HepG2 (cell line): ENCODE measurements around the gene FRMPD2. TPM values are rescaled to one million over a fixed set of nuclear protein-coding genes. Genes with fewer than 3 reads are reported as not detected.

Experiments
- ATAC-seq: fragments of 200-7000 bp; cut with Tn5 transposase; 3 replicates; pipeline ENCODE4 v1.9.1; 2020; ENCODE audit warnings: mild to moderate bottlenecking, moderate library complexity
- BruUV-seq: library from RNA; stranded (reverse); fragments of 400-500 nt; replicated peaks from 2 replicates; lab custom pipeline; 2021; lab: Mats Ljungman, UMichigan
- CTCF ChIA-PET: fragments of 300-600 bp; formaldehyde crosslinking; extraction: SDS; loops from one replicate; lab custom pipeline; 2021; ENCODE audit warnings: low total read pairs, inconsistent platforms, low intra/inter-chr PET ratio; lab: Yijun Ruan, JAX
- POLR2A ChIA-PET: fragments of 350-600 bp; sonication (Branson Sonifier 250); formaldehyde crosslinking; loops from one replicate; lab custom pipeline; 2020; ENCODE audit warnings: antibody characterized with exemption, inconsistent platforms; lab: Yijun Ruan, JAX
- DNase-seq: peaks from one replicate; pipeline ENCODE4 v3.0.0-alpha.2; 2015; ENCODE audit warnings: low spot score
- FAIRE-seq: peaks from 3 replicates; lab custom pipeline; 2011; peaks lifted over from hg19 to GRCh38; lab: Jason Lieb, UNC
- H2AFZ ChIP-seq: one replicate; pipeline ENCODE4 v1.6.1; 2011; ENCODE audit warnings: low read length, inconsistent platforms
- H3K27ac ChIP-seq: fragments of 300-600 bp; 3 replicates; pipeline ENCODE4 v1.8.0; 2011; ENCODE audit warnings: mixed run types, mild to moderate bottlenecking, mixed read lengths, low read length, inconsistent platforms; ENCODE audit not compliant: insufficient read depth; ENCODE audit errors: extremely low read length
- H3K27me3 ChIP-seq, 2 experiments: fragments of 200-600 bp in 1 of 2; 2 replicates in 1 of 2; 3 replicates in 1 of 2; pipeline versions ENCODE4 v1.6.0 to v1.8.0; 2011; ENCODE audit warnings: low read length in 2 of 2, mild to moderate bottlenecking in 2 of 2, moderate library complexity in 2 of 2, inconsistent platforms in 1 of 2; ENCODE audit not compliant: insufficient read depth in 2 of 2, control insufficient read depth in 1 of 2
- H3K36me3 ChIP-seq, 2 experiments: fragments of 200-600 bp in 1 of 2; replicated peaks in 1 of 2; 2 replicates in 1 of 2; 3 replicates in 1 of 2; pipeline versions ENCODE4 v1.5.1 to v1.8.0; 2011; ENCODE audit warnings: low read length in 2 of 2, inconsistent platforms in 1 of 2; ENCODE audit not compliant: insufficient read depth in 2 of 2, control insufficient read depth in 1 of 2
- H3K4me1 ChIP-seq: 2 replicates; pipeline ENCODE4 v1.5.1; 2012; ENCODE audit warnings: low read length, inconsistent platforms; ENCODE audit not compliant: insufficient read depth
- H3K4me2 ChIP-seq: 2 replicates; pipeline ENCODE4 v1.6.0; 2011; ENCODE audit warnings: low read depth, low read length, inconsistent platforms
- H3K4me3 ChIP-seq, 3 experiments: fragments of 200-600 bp in 1 of 3; sonication (generic), shearing (Covaris generic) in 1 of 3; replicated peaks in 1 of 3; 2 replicates each; pipeline ENCODE4 v1.5.1; 2011 to 2016; ENCODE audit warnings: low read length in 3 of 3, inconsistent platforms in 2 of 3, low read depth in 2 of 3, mild to moderate bottlenecking in 2 of 3, control low read depth in 1 of 3, mixed read lengths in 1 of 3; ENCODE audit not compliant: insufficient read depth in 1 of 3
- H3K79me2 ChIP-seq: one replicate; pipeline ENCODE4 v1.6.1; 2011; ENCODE audit warnings: low read length, inconsistent platforms; ENCODE audit not compliant: insufficient read depth
- H3K9ac ChIP-seq: 2 replicates; pipeline ENCODE4 v1.6.0; 2011; ENCODE audit warnings: mild to moderate bottlenecking, low read depth, low read length, inconsistent platforms; ENCODE audit not compliant: insufficient read depth
- H3K9me3 ChIP-seq: 2 replicates; pipeline ENCODE4 v1.5.1; 2012; ENCODE audit warnings: mild to moderate bottlenecking, low read length
- H4K20me1 ChIP-seq: 2 replicates; pipeline ENCODE4 v1.6.0; 2011; ENCODE audit warnings: inconsistent platforms, mild to moderate bottlenecking, low read length, moderate library complexity; ENCODE audit not compliant: insufficient read depth
- AKAP8 ChIP-seq: sonication (generic); formaldehyde crosslinking; IDR thresholded peaks from 2 replicates; pipeline ENCODE4 v1.5.1; 2020; ENCODE audit warnings: mild to moderate bottlenecking, missing genetic modification reagents
- CREB1 ChIP-seq, 2 experiments: fragments of 450-650 bp in 1 of 2; IDR thresholded peaks; 2 replicates each; pipeline ENCODE4 v1.6.1; 2016 to 2017; ENCODE audit warnings: control low read depth in 1 of 2, mild to moderate bottlenecking in 1 of 2, missing compliant biosample characterization in 1 of 2, missing genetic modification characterization in 1 of 2
- DDIT3 ChIP-seq: sonication (generic); formaldehyde crosslinking; IDR thresholded peaks from 2 replicates; pipeline ENCODE4 v1.4.0; 2020; ENCODE audit warnings: mild to moderate bottlenecking, missing genetic modification reagents
- ETV6 ChIP-seq: sonication (generic); formaldehyde crosslinking; conservative IDR thresholded peaks from 2 replicates; pipeline ENCODE4 v1.4.0; 2020; ENCODE audit warnings: missing genetic modification reagents
- KAT2B ChIP-seq: fragments of 150-350 bp; IDR thresholded peaks from 2 replicates; pipeline ENCODE4 v1.6.1; 2014; ENCODE audit warnings: low read depth, low read length, borderline replicate concordance
- MATR3 ChIP-seq: sonication (generic); formaldehyde crosslinking; IDR thresholded peaks from 2 replicates; pipeline ENCODE4 v1.4.0; 2020; ENCODE audit warnings: missing genetic modification reagents
- PBX2 ChIP-seq: IDR thresholded peaks from 2 replicates; pipeline ENCODE4 v1.6.1; 2016; ENCODE audit warnings: control low read depth
- RBM39 ChIP-seq: fragments of 200-400 bp; formaldehyde crosslinking; IDR thresholded peaks from one replicate; pipeline ENCODE4 v1.6.1; 2018; ENCODE audit warnings: antibody characterized with exemption, mild to moderate bottlenecking, low read depth, low read length; ENCODE audit not compliant: poor library complexity, severe bottlenecking
- RFX3 ChIP-seq: IDR thresholded peaks from 2 replicates; pipeline ENCODE4 v1.6.1; 2016; ENCODE audit warnings: missing biosample characterization, missing genetic modification reagents
- ZBTB14 ChIP-seq: sonication (generic); formaldehyde crosslinking; IDR thresholded peaks from 2 replicates; pipeline ENCODE4 v1.4.0; 2020; ENCODE audit warnings: missing genetic modification reagents
- ZKSCAN1 ChIP-seq: fragments of 150-350 bp; IDR thresholded peaks from 2 replicates; pipeline ENCODE4 v1.6.1; 2014; ENCODE audit warnings: low read length
- ZNF143 ChIP-seq: sonication (generic); formaldehyde crosslinking; IDR thresholded peaks from 2 replicates; pipeline ENCODE4 v1.4.0; 2020; ENCODE audit warnings: missing genetic modification reagents
- ZNF367 ChIP-seq: sonication (generic); formaldehyde crosslinking; IDR thresholded peaks from 2 replicates; pipeline ENCODE4 v1.4.0; 2020; ENCODE audit warnings: missing genetic modification reagents, borderline replicate concordance
- ZNF44 ChIP-seq: sonication (generic); formaldehyde crosslinking; IDR thresholded peaks from 2 replicates; pipeline ENCODE4 v1.5.1; 2020; ENCODE audit warnings: mild to moderate bottlenecking, missing genetic modification reagents
- ZNF558 ChIP-seq: sonication (generic); formaldehyde crosslinking; IDR thresholded peaks from 2 replicates; pipeline ENCODE4 v1.9.0; 2022; ENCODE audit warnings: mild to moderate bottlenecking, missing genetic modification reagents, borderline replicate concordance
- ZNF776 ChIP-seq: sonication (generic); formaldehyde crosslinking; IDR thresholded peaks from 2 replicates; pipeline ENCODE4 v1.4.0; 2020; ENCODE audit warnings: mild to moderate bottlenecking, missing genetic modification reagents
- WGBS: methylation state at CpG from one replicate; pipeline ENCODE4 v1.1.6; 2017; ENCODE audit warnings: low lambda C conversion rate; 5-methylcytosine and 5-hydroxymethylcytosine counted together
- in situ Hi-C: cut with HindIII; loops from 2 replicates; pipeline ENCODE4 v1.10.0; 2017; ENCODE audit warnings: low pct_unique_long_range_greater_than_20kb; ENCODE audit not compliant: extremely low pct_ligation_motif_present
- intact Hi-C: fragments of 100-400 bp; cut with micrococcal nuclease; formaldehyde crosslinking; loops from one replicate; pipeline ENCODE4 v1.10.0; 2022; ENCODE audit not compliant: unreplicated experiment
- polyA plus RNA-seq, 8 experiments: library from polyadenylated mRNA; depleted of rRNA in 3 of 8; stranded (reverse) in 7 of 8; unstranded in 1 of 8; fragments of >200 nt; fragmentation: Illumina TruSeq in 4 of 8; extraction: Trizol in 4 of 8; gene quantifications; 2 replicates each; pipeline versions ENCODE4 v1.2.1 to v1.2.3, GENCODE V29; 2011 to 2016; ENCODE audit warnings: low read depth in 4 of 8, missing spikeins in 1 of 8, mixed read lengths in 1 of 8; ENCODE audit not compliant: insufficient read depth in 1 of 8
- total RNA-seq, 5 experiments: library from RNA; depleted of rRNA; stranded (reverse); fragments of >200 nt; fragmentation: Illumina TruSeq; extraction: Trizol; gene quantifications; 2 replicates each; pipeline ENCODE4 v1.2.3, GENCODE V29; 2016; ENCODE audit warnings: low read depth in 1 of 5
- TF ChIP-seq, protein P1 (sequence below): IDR thresholded peaks from 2 replicates; pipeline ENCODE4 v1.6.1; 2016

FRMPD2 gene
- total and polyA plus RNA-seq, 2 of the 13 experiments (the other 11 are each of a cell fraction or from before 2014, with no cell fraction given) = 0.45 to 1.3 TPM

GRCh38 chr10:48322017-48322416 is 47.5 kb upstream of the FRMPD2 start (continued):
- TF ChIP-seq ZNF44 (CRISPR knock-in tag) (no peak), AKAP8 (CRISPR knock-in tag) (no peak)
- TF ChIP-seq, protein P1, sequence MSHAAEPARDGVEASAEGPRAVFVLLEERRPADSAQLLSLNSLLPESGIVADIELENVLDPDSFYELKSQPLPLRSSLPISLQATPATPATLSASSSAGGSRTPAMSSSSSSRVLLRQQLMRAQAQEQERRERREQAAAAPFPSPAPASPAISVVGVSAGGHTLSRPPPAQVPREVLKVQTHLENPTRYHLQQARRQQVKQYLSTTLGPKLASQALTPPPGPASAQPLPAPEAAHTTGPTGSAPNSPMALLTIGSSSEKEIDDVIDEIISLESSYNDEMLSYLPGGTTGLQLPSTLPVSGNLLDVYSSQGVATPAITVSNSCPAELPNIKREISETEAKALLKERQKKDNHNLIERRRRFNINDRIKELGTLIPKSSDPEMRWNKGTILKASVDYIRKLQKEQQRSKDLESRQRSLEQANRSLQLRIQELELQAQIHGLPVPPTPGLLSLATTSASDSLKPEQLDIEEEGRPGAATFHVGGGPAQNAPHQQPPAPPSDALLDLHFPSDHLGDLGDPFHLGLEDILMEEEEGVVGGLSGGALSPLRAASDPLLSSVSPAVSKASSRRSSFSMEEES = no peak

- H2AFZ ChIP-seq = no peak overlapping the region
- no peak overlapping the region for H3K4me2 ChIP-seq
- H3K4me3 ChIP-seq = no peak overlapping the region
- H4K20me1 ChIP-seq = no peaks in the 10 kb centered on the region; the same call in 1 of the 2 replicates
- H3K9ac ChIP-seq = no peak overlapping the region
- no peaks in the 10 kb centered on the region for H3K9me3 ChIP-seq
- POLR2A ChIA-PET = no interaction called here
- no peak for FAIRE-seq
- H3K27me3 ChIP-seq = no peaks in the 10 kb centered on the region
- no peak for DNase-seq
- no peak overlapping the region for H3K27ac ChIP-seq
- CTCF ChIA-PET = no interaction called here
- intact Hi-C loops = no loop called here
- no peak for ATAC-seq
- WGBS = 88% methylated on average over 8 of the region's 8 CpGs
- H3K36me3 ChIP-seq = no peaks in the 10 kb centered on the region
- in situ Hi-C loops = no loop called here
- H3K79me2 ChIP-seq = peaks cover 19% of the 10 kb centered on the region
- no peaks in the 10 kb centered on the region for H3K4me1 ChIP-seq
- no TSS peak for BruUV-seq
- TF ChIP-seq DDIT3 (CRISPR knock-in tag) (no peak), ZNF143 (CRISPR knock-in tag) (no peak), ZNF776 (CRISPR knock-in tag) (no peak), RBM39 (no peak), ZKSCAN1 (no peak), ETV6 (no peak), ZNF367 (CRISPR knock-in tag) (no peak), PBX2 (CRISPR knock-in tag) (no peak), MATR3 (CRISPR knock-in tag) (no peak), KAT2B (no peak), ZBTB14 (no peak), CREB1 (IDR thresholded peaks at IDR 0.05) (no peak), CREB1 (CRISPR knock-in tag; IDR thresholded peaks at IDR 0.05) (no peak), RFX3 (no peak), ZNF558 (CRISPR knock-in tag) (no peak)
These were observed 43.0 kb upstream of the FRMPD2 start for GRCh38 chr10:48317321-48317990.
